Loucy (cell line): Measurements from ENCODE around the gene SNX3.

Source experiments
- H2AFZ ChIP-seq: fragments of 200-600 bp; sonication (generic); 2 replicates; pipeline ENCODE4 v1.6.0; 2016; ENCODE audit warnings: antibody characterized with exemption, mild to moderate bottlenecking, low read length, moderate library complexity
- H3F3A ChIP-seq: fragments of 200-600 bp; 2 replicates; pipeline ENCODE4 v1.6.0; 2016; ENCODE audit warnings: antibody characterized with exemption, low read depth, mild to moderate bottlenecking
- H3K27me3 ChIP-seq: fragments of 200-600 bp; sonication (generic); 2 replicates; pipeline ENCODE4 v1.6.1; 2014; ENCODE audit warnings: low read length, mild to moderate bottlenecking; ENCODE audit not compliant: insufficient read depth, poor library complexity, severe bottlenecking
- H3K36me3 ChIP-seq: fragments of 200-600 bp; sonication (generic); 2 replicates; pipeline ENCODE4 v1.6.1; 2016; ENCODE audit warnings: low read length; ENCODE audit not compliant: insufficient read depth
- H3K4me1 ChIP-seq: fragments of 200-600 bp; sonication (generic); 2 replicates; pipeline ENCODE4 v1.5.1; 2014; ENCODE audit warnings: low read length, mild to moderate bottlenecking; ENCODE audit not compliant: insufficient read depth, poor library complexity, severe bottlenecking
- H3K4me2 ChIP-seq: fragments of 200-600 bp; sonication (generic); 2 replicates; pipeline ENCODE4 v1.6.0; 2014; ENCODE audit warnings: antibody characterized with exemption, low read length, low read depth, mild to moderate bottlenecking; ENCODE audit not compliant: poor library complexity, severe bottlenecking
- H3K4me3 ChIP-seq: fragments of 200-600 bp; sonication (generic); 2 replicates; pipeline ENCODE4 v1.5.1; 2014; ENCODE audit warnings: low read length, mild to moderate bottlenecking, mixed read lengths; ENCODE audit not compliant: poor library complexity, severe bottlenecking
- H3K79me2 ChIP-seq: fragments of 200-600 bp; sonication (generic); 2 replicates; pipeline ENCODE4 v1.6.1; 2014; ENCODE audit warnings: low read length; ENCODE audit not compliant: insufficient read depth
- H3K9ac ChIP-seq: fragments of 200-600 bp; sonication (generic); 2 replicates; pipeline ENCODE4 v1.6.0; 2014; ENCODE audit warnings: mild to moderate bottlenecking, low read depth, low read length, moderate library complexity; ENCODE audit not compliant: poor library complexity, severe bottlenecking
- H3K9me2 ChIP-seq: fragments of 200-600 bp; sonication (generic); replicated peaks from 2 replicates; pipeline ENCODE4 v1.6.1; 2016; ENCODE audit warnings: low read depth, low read length, mixed read lengths
- H3K9me3 ChIP-seq: fragments of 200-600 bp; sonication (generic); 2 replicates; pipeline ENCODE4 v1.6.1; 2014; ENCODE audit warnings: mild to moderate bottlenecking, antibody characterized with exemption, low read length, low read depth; ENCODE audit not compliant: insufficient read depth
- H4K20me1 ChIP-seq: fragments of 200-600 bp; sonication (generic); 2 replicates; pipeline ENCODE4 v1.6.0; 2014; ENCODE audit warnings: antibody characterized with exemption, low read length, mild to moderate bottlenecking; ENCODE audit not compliant: insufficient read depth, poor library complexity, severe bottlenecking
- EZH2phosphoT487 ChIP-seq: fragments of 200-600 bp; IDR thresholded peaks from 2 replicates; pipeline ENCODE4 v1.6.1; 2018; ENCODE audit warnings: antibody characterized with exemption, mild to moderate bottlenecking, moderate library complexity, borderline replicate concordance
- TF ChIP-seq, protein P1 (sequence below): fragments of 200-600 bp; sonication (generic); conservative IDR thresholded peaks from 2 replicates; pipeline ENCODE4 v1.5.1; 2014; ENCODE audit warnings: mild to moderate bottlenecking, antibody characterized with exemption, low read length

SNX3 gene

DNA sequence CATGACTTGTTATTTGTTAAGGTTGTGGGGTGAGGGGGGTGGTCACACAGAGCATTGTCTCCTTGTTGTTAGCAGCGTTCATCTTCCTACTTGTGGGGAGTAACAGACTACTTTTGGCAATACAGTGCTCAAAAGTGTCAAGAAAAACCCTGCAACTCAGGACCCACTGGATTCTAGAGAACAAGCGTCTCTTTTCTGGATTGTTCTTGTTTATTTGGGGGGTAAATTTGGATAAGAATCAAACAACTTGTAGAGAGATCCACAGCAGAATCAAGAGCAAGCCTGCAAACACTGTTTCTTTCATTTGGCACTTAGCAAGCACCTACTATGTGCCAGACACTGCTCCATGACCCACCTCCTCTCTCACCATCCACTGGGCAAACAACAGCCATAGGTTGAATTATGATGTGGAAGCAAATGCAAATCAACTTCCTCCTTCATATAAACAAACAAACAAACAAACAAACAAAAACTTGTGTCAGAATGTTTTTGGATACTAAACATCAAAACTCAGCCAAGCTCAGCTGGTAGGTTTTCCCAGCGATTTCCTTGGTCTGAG is 99.0 kb downstream of the SNX3 start:
- Histone ChIP-seq H3K4me3 (no peak overlapping the region), H3K36me3 (no peaks in the 10 kb centered on the region), H3F3A (no peaks in the 10 kb centered on the region), H3K9me3 (no peaks in the 10 kb centered on the region), H3K9ac (no peak overlapping the region), H3K4me1 (no peaks in the 10 kb centered on the region), H2AFZ (no peak overlapping the region), H3K79me2 (no peaks in the 10 kb centered on the region), H3K9me2 (no peaks in the 10 kb centered on the region), H3K4me2 (no peak overlapping the region), H4K20me1 (no peaks in the 10 kb centered on the region), H3K27me3 (no peaks in the 10 kb centered on the region)
- no peak for TF ChIP-seq EZH2phosphoT487
- TF ChIP-seq, protein P1, sequence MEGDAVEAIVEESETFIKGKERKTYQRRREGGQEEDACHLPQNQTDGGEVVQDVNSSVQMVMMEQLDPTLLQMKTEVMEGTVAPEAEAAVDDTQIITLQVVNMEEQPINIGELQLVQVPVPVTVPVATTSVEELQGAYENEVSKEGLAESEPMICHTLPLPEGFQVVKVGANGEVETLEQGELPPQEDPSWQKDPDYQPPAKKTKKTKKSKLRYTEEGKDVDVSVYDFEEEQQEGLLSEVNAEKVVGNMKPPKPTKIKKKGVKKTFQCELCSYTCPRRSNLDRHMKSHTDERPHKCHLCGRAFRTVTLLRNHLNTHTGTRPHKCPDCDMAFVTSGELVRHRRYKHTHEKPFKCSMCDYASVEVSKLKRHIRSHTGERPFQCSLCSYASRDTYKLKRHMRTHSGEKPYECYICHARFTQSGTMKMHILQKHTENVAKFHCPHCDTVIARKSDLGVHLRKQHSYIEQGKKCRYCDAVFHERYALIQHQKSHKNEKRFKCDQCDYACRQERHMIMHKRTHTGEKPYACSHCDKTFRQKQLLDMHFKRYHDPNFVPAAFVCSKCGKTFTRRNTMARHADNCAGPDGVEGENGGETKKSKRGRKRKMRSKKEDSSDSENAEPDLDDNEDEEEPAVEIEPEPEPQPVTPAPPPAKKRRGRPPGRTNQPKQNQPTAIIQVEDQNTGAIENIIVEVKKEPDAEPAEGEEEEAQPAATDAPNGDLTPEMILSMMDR, result no peak
